ENCODE data around the gene HIC1.

Gene HIC1

GRCh38 chr17:2071024-2071385 lies 16.1 kb downstream of the HIC1 start:
- peak overlapping the region; percentile 89 for H3K4me2 ChIP-seq
- peaks cover 46% of the 10 kb centered on the region for H3K4me1 ChIP-seq (ENCODE audit: low read depth, poor library complexity, severe bottlenecking)
- peak overlapping the region; percentile 41; the same call in 1 of the 2 replicates for H3K9ac ChIP-seq
- TF ChIP-seq CTCF (conservative IDR thresholded peaks at IDR 0.05; ENCODE audit: low read depth, low read length) = no peak; the same call in none of the 2 replicates
- H3K27ac ChIP-seq = peak overlapping the region; percentile 87
- H3K36me3 ChIP-seq (ENCODE audit: insufficient read depth) = no peaks in the 10 kb centered on the region
- H3K4me3 ChIP-seq (IDR thresholded peaks at IDR 0.05; ENCODE audit: insufficient read depth, low read depth, low read length) = no peak overlapping the region
- no peak overlapping the region for H2AFZ ChIP-seq (ENCODE audit: low read depth)
- H3K79me2 ChIP-seq (ENCODE audit: insufficient read depth, low read depth) = no peaks in the 10 kb centered on the region
- no peaks in the 10 kb centered on the region for H3K27me3 ChIP-seq (ENCODE audit: insufficient read depth, low read depth)
- H4K20me1 ChIP-seq (ENCODE audit: insufficient read depth) = no peaks in the 10 kb centered on the region

DNA sequence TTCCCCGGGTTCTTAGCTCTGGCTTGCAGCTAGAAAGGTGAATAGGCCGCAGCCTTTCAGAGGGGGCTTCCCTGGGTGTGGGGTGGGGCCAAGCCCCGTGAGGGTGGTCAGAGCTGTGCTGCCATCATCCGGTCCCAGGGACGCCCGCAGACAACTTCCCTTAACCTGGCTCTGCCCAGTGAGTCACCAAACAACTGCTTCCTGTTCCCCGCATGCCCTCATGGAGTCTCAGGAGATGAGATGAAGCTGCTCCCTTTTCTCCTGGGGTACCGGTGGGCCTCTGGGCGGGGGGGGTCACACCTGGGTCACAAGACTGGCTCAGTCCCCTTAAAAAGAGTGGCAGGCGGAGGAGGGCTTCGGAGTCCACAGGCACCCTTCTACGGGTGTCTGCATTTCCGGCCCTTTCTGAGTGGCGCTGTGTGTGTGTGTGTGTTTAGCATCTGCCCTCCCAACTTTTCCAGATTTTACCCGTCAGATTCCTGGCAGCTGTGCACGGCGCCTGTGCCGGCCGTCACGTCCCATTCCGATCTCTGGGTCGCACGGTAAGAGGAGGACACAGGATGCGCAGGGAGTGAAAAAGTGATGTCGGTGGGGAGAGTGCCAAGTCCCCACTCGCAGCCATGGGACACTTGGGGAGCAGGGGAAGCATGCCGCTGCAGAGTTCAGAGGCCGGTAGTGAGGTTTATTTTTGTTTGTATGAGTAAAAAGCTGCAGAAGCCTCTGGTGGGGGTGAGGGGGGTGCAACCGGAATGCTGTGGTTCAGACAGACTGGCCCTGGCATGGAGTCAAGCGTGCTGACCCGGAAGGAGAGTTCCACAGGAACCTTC lies 16.8 kb downstream of the HIC1 start:
- Histone ChIP-seq H3K36me3 (ENCODE audit: insufficient read depth) (no peaks in the 10 kb centered on the region), H3K4me2 (peak overlapping the region; percentile 89)

DNA sequence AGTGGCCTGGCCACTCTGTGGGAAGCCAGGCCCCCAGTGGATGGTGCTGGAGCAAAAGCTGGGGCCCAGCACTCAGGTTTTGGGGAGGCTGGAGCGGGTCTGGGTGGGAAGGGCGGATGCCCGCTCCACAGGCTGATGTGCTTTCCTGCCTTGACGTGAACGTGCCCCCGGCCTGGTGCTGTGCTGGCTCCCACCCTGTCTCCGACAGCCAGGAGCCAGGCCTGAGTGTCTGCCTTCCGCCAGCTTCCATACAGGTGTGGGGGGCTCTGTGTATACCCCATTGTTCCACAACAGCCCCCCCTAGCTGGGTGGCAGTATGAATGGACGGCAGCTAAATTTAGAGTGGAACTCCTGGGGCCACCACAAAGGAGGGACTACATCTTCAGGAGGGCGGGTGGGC lies 20.0 kb downstream of the HIC1 start:
- H3K79me2 ChIP-seq (ENCODE audit: insufficient read depth, low read depth) = no peaks in the 10 kb centered on the region
- no peaks in the 10 kb centered on the region for H4K20me1 ChIP-seq (ENCODE audit: insufficient read depth)
- no peak for TF ChIP-seq CTCF (conservative IDR thresholded peaks at IDR 0.05; ENCODE audit: low read depth, low read length)
- no peak overlapping the region for H3K4me2 ChIP-seq
- no peak overlapping the region for H3K4me3 ChIP-seq (IDR thresholded peaks at IDR 0.05; ENCODE audit: insufficient read depth, low read depth, low read length)
- no peaks in the 10 kb centered on the region for H3K36me3 ChIP-seq (ENCODE audit: insufficient read depth)
- no peak overlapping the region for H3K27ac ChIP-seq
- peaks cover 26% of the 10 kb centered on the region for H3K4me1 ChIP-seq (ENCODE audit: low read depth, poor library complexity, severe bottlenecking)
- no peak overlapping the region for H2AFZ ChIP-seq (ENCODE audit: low read depth)
- no peak overlapping the region for H3K9ac ChIP-seq
- no peaks in the 10 kb centered on the region for H3K27me3 ChIP-seq (ENCODE audit: insufficient read depth, low read depth)

More for the DNA sequence above, 16.8 kb downstream of the HIC1 start:
- H3K4me1 ChIP-seq (ENCODE audit: low read depth, poor library complexity, severe bottlenecking) = peaks cover 46% of the 10 kb centered on the region
- H3K79me2 ChIP-seq (ENCODE audit: insufficient read depth, low read depth) = no peaks in the 10 kb centered on the region
- H3K27me3 ChIP-seq (ENCODE audit: insufficient read depth, low read depth) = no peaks in the 10 kb centered on the region
- peak overlapping the region; percentile 87; the same call in 1 of the 2 replicates for H3K27ac ChIP-seq
- TF ChIP-seq CTCF (conservative IDR thresholded peaks at IDR 0.05; ENCODE audit: low read depth, low read length) = no peak
- H3K4me3 ChIP-seq (IDR thresholded peaks at IDR 0.05; ENCODE audit: insufficient read depth, low read depth, low read length) = no peak overlapping the region
- H3K9ac ChIP-seq = peak overlapping the region; percentile 41; the same call in 1 of the 2 replicates
- H2AFZ ChIP-seq (ENCODE audit: low read depth) = no peak overlapping the region
- no peaks in the 10 kb centered on the region for H4K20me1 ChIP-seq (ENCODE audit: insufficient read depth)

GRCh38 chr17:2075336-2076086 lies 20.6 kb downstream of the HIC1 start:
- Histone ChIP-seq H2AFZ (ENCODE audit: low read depth) (no peak overlapping the region), H3K4me3 (IDR thresholded peaks at IDR 0.05; ENCODE audit: insufficient read depth, low read depth, low read length) (no peak overlapping the region), H3K36me3 (ENCODE audit: insufficient read depth) (no peaks in the 10 kb centered on the region), H3K9ac (no peak overlapping the region), H3K27me3 (ENCODE audit: insufficient read depth, low read depth) (no peaks in the 10 kb centered on the region), H3K27ac (no peak overlapping the region), H4K20me1 (ENCODE audit: insufficient read depth) (no peaks in the 10 kb centered on the region), H3K4me2 (peak overlapping the region; percentile 6; the same call in 1 of the 2 replicates), H3K4me1 (ENCODE audit: low read depth, poor library complexity, severe bottlenecking) (peaks cover 22% of the 10 kb centered on the region), H3K79me2 (ENCODE audit: insufficient read depth, low read depth) (no peaks in the 10 kb centered on the region)
- TF ChIP-seq CTCF (conservative IDR thresholded peaks at IDR 0.05; ENCODE audit: low read depth, low read length) = no peak
